DMS 273 treated with DMSO at 0.1 percent for 48 hours (cell line): ENCODE measurements around the gene TRIM62.
A peak's percentile ranks its signal among the peaks of the same experiment; 100 is the strongest.

Experiments used
- DNase-seq: peaks from one replicate; lab custom pipeline; 2025; lab: John Stamatoyannopoulos, UW

The TRIM62 gene

DNA sequence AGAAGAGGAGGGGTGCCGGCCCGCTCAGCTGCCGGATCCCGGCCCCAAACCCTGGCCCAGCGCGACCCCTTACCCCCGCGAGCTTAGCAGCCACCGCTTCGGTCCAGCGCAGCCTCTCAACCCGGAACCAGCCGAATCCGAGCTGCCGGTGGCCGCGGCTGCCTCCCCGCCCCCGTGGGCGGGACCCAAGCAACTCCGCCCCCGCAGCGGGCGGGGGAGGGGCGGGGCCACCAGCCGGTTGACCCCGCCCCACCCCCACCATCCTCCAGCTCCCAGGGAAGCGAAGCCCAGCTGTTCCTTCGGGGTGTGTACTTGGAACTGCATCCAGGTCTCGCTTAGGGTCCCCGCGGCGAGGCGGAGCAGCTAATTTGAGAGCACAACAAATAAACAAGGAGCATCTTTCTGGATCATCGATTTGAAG lies at the start of gene TRIM62:
TRIM62 (minus strand) TSS at position 123 of the 421 bp plus-strand sequence. CDS start 611 bp downstream, outside the sequence.
- peak; percentile 65 for DNase-seq

DNA sequence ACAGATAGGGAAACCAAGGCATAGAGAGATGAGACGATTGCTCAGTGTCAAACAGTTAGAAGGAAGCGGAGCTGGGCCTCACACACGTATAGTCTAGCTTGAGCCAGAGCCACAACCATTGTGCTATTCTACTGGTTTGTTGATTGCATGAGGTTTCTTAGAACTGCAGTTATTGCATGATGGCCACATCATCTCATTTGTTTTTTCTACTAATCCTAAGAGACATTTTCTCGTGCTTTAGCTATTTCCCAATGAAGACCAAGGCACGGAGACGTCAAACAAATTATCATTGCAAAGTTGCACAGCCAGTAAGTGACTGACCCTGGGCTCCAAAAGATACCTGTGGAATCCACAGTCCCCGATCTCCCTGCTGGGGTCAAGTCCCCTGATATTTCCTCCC lies 49.3 kb upstream of the TRIM62 start:
- DNase-seq = no peak

DNA sequence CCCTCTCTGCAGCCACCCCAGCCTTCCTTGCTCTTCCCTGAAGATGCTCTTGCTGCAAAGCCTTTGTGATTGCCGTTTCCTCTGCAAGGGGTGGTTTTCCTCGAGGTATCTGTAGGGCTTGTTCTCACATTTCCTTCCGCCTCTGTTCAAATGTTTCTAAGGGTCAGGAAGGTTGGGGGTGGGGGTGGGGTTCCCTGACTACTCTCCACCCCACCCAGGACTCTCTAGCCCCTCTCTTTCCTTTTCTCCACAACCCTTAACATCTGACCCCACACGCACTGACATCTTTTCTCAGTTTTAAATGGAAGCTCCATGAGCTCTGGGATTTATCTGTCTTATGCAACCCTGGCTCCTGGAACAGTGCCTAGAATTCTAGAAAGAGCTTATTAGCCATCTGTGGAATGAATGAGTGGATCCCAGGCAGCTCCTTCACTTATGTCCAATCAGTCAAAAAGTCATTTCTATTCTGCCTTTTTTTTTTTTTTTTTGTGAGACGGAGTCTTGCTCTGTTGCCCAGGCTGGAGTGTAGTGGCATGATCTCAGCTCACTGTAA lies 47.2 kb upstream of the TRIM62 start:
- peak; percentile 82 for DNase-seq

DNA sequence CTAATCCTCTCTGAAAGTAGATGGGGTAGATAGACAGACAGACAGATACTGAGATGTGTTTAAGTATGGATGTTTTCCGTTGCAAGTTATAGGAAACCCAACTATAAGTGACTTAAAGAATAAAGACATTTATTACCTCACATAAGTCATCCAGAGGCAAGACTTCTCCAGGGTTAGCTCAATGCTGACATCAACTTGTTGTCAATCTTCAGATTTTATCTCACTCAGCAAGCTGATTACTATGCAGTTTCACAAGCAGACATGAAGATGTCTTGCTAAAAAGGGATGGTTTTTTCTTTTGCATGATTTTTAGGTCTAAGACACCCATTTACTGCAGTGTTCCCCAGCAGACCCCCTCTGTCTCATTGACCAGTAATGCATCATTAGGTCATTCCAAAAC lies 43.7 kb upstream of the TRIM62 start:
- DNase-seq = no peak

DNA sequence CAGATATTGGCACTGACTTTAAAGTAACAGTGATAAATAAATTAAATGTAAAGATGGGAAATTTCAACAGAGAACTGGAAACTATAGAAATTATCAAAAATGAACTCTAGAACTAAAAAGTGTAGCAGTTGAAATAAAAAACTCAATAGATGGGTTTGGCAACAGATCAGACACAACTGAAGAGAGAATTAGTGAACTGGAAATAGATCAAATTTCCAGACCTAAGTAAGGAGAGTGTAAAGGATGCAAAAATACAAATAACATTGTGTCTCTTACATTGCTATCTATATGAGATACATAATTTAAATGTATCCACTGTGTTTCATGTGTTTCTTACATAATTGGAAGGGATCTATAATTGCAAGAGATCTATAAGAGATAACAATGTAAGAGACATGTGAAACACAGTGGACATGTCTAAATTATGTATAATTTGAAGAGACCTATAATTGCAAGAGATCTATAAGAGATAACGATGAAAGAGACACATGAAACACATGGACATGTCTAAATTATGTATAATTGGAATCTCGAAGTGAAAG lies 42.4 kb upstream of the TRIM62 start:
- DNase-seq = no peak

DNA sequence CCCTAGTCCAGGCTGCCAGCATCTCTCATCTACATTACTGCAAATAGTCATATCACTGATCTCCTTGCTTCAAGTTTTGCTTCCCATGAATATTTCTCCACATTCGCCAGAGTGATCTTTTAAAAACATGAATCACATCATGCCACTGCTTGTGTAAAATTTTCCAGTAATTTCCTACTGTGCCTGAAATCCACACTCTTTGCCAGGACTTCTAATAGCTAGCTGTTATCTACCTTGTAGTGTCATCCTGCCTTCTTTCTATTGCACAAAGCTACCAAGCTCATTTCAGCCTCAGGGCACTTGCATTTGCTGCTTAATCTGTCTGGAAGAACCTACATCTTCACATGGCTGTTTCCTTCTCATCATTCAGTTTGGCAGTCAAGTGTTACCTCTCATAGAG lies 40.5 kb upstream of the TRIM62 start:
- DNase-seq = no peak

DNA sequence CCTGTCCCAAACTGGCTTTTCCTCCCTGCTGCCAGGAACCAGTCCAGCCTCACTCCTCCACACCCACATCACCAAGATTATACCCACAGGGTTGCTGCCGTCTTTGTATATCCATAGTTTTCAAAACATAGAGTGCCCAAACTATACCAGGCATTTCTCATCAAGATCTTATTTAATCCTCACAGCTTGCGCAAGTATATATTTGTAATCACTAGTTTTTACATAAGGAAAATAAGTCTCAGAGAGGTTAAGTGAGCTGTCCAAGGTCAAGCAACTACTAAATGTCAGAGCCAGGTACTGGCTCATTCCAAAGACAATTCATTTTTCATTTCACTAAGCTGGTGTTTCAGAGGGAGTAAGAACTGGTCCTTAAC lies 39.5 kb upstream of the TRIM62 start:
- DNase-seq = no peak

DNA sequence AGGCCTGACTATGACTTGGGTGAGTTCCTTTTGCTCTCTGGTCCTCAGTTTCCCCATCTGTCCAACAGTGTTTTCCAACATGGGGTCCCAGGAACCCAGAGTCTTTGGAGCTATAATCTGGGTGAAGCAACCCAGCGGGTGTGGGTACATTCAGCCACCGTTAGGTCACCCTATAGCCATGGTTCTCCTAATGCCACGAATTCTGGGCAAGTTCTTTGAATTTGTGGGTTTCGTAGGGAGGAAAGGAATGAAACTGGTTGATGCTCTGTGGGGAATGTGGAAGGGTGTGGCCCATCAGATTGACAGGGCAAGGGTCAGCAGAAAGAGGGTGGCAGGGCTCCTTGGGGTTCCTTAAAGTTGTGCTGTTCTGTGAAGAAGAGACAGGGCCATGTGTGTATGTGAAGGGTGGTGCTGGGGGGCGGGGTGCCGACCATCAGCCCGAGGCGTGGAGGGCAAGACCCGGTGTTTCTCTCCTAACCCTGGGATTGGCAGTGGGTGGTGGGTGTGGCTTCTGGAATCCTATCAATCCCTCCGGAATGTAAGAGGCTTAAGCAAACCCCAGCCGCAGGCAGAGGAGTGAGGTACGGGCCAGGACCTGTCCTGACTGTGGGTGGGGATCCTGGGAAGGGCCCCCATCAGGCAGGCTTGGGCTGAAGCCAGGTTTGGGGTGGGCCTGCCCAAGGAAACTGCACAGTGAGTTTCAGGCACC lies 39.0 kb upstream of the TRIM62 start:
- no peak for DNase-seq

DNA sequence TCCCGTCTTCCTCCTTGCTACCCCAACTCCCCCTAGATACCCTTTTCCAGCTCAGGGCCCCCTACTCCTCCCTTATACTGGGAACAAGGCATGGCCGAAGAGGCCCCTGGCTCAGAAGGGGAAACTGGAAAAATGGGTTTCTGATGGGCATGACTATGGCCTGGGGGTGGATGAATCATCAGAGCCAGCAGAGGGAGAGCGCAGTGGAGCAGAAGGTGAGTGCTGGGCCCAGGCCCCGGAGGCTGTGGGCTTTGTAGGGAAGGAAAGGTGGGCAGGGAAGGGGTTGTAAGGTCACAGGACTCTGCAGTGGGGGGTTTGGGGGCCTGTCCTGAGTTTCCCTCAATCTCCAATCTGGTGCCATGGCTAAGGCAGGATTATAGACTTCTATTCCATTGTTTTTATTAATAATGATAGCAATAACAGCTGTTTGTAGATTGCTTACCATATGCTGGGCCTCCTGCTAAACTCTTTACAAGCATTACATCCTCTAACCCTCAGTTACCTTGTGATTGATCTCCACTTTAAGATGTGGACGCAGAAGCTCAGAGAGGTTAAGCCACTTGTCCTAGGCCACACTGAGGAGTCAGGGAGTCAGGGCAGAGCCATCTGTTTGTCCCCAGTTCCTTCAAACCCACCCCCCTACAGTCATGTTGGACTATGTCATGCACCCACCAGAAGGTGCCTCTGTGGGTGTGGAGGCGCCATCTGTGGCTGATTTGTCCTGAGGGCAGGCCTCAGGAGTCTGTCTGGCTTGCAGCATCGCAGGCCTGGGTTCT lies 38.2 kb upstream of the TRIM62 start:
- DNase-seq = peak; percentile 82

DNA sequence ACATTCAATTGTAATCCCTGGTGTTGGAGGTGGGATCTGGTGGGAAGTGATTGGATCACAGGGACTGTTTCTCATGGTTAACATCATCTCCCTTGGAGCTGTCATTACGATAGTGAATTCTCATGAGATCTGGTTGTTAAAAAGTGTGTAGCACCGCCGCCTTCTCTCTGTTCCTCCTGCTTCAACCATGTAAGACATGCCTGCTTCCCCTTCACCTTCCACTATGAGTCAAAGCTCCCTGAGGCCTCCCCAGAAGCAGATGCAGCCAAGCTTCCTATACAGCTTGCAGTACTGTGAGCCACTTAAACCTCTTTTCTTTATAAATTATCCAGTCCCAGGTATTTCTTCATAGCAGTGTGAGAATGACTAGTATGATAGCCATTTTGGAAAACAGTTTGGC lies 30.1 kb upstream of the TRIM62 start:
- no peak for DNase-seq

DNA sequence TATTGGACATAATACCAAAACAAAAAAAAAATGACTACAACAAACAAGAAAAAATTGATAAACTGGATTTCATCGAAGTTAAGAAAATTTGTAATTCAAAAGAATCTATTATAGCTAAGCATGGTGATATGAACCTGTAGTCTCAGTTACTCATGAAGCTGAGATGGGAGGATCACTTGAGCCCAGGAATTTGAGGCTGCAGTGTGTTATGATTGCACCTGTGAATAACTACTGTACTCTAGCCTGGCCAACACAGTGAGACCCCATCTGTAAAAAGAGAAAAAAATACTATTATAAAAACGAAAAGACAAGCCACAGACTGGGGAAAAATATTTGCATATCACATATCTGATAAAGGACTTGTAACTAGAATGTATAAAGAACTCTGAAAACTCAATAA lies 24.5 kb upstream of the TRIM62 start:
- DNase-seq = no peak

DNA sequence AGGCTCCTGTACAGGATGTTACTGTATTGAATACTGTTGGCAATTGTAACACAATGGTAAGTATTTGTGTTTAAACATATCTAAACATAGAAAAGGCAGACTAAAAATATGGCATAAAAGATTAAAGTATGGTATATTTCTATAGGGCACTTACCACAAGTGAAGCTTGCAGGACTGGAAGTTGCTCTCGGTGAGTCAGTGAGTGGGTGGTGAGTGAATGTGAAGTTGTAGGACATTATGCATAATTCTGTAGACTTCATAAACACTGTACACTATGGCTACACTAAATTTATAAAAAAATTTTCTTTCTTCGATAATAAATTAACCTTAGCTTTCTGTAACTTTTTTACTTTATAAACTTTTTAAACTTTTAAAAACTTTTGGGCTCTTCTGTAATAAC lies 13.7 kb upstream of the TRIM62 start:
- DNase-seq = no peak

DNA sequence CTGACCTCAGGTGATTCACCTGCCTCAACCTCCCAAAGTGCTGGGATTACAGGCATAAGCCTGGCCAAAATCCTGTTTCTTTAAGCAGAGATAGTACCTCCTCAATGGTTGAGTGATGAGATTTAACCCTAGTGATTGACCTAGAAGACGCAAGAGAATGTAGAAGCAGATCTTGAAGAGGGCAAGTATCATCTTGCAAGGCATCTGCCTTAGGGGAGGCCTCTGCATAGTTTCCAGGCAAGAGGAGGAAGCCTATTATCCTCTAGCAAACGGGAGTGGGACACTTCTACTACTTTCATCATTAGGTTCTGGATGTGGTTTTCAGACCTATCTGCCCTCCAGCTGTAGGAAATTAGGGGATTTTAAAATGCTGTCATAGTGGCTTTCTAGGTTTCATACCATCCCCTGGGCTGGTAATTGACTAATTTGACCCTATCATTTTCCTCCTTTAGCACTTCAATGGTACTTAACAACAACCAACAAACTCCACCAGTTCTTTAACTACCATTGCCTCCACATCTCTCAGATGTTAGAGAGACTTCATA lies 10.0 kb upstream of the TRIM62 start:
- no peak for DNase-seq

DNA sequence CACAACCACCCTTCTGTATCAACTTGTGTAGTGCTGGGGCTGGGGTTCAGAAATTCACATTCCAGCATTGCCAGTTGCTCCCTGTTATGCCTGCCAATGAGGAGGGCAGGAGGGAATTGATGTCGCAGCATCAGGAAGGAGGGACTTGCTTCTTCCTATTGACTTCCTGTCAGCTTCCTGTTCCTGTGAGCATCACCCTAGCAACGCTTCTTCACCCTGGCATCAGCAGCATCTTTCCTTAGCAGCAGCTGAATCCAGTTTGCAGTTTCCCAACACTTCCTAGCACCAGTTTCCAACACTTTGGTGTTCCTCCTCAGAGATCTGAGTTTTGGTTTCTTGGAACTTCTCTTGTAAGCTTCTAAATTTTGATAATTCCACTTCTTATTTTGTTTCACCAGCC lies 8.9 kb upstream of the TRIM62 start:
- DNase-seq = no peak

DNA sequence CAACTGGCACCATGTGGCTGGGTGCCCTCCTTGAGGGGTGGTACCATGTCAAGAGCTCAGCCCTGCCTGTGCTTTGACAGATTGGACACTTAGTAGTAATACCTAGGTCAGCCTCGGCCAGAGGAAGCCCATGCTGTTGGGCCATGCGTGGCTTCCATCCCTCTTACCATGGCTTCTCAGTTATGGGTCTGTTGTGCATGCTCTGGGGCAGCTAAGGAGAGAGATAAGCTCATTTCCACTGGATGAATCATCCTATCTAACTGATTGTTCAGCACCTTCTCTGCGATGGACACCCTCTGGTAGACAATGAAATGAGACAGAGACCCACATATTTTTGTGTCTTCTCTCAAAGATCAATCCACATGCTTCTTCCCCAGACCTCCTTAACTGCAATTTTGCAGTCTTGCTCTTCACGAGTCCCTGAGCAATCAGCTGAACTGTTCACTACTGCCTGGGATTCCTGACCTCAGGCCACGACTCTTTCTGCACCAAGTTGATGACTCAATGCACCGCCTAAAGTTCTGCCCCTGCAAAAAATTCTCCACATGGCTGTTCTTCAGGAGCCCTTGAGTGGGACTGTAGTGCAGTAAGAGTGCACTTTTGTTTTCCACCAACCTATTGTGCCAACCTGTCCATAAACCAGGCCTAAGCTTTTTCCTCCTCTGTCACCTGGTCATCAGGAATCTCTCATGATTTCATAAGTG lies 6.9 kb upstream of the TRIM62 start:
- no peak for DNase-seq

DNA sequence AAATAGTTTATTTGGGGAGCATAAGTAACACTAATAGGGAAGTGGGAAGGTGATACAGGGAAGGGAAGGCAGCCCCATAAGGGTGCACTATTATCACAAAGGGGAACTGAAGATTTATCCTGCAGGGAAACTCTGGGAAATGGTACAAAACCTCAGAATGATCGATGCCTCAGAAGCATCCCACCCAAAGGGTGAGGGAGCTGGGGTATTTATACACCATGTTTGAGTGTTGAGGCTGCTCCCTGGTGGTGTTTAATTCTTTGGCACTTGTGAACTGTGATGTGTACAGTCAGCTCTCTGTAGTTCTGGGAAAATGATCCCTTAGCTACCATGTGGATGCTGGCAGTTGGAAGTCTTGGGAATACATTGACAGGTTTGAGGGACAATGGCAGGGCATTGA lies 5.1 kb upstream of the TRIM62 start:
- no peak for DNase-seq

DNA sequence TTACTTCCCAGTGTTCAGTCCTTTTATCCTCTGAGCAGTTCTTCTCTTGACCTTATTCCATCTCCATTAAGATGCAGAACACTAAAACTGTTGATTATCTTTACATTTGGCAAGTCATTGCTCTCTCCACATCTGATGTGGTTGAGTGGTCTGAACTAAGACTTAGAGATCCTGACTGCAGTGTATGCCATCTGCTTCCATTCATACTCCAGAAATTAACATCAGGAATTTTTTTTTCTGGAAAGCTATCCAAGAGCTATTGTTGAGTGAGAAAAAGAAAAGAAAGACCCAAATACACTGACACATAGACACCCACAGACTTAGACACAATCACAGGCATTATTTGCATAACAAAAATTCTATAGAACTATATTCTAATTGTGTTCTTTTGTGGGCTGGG lies 3.7 kb upstream of the TRIM62 start:
- no peak for DNase-seq

DNA sequence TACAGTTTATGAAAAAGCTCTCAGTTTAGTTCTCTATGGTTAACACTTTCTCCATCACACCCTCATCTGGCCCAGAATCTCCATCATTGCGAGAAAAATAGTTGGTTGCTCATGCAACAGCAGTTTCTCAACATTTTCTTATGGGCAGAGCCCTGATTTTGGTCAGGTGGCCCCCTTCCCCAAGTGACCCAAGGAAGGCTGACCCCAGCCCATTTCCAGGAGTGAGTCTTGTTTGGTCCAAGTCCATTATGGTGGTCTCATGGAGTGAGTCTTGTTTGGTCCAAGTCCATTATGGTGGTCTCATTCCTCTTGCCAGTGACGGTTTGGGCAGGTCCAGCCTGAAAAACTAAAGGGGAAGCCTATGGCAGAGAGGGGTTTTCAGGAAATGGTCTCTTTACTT lies 1.5 kb upstream of the TRIM62 start:
- no peak for DNase-seq

DNA sequence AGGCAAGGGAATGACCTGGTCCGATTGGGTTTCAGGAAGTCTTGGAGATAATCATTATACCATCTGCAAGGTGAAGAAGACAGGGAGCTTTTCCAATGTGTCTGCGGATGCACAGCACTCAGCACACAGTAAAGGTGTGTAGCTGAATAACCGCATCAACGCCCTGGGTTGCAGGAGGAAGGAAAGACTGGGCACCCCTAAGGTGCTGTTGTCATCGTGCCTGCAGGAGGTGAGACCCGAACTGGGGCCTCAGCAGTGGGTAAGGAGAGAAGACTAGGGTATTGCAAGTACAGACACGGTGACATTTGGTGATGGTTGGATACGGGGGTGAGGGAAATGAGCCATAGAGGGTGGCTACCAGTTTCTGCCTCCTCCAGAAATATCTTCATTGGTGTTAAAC lies 1.1 kb upstream of the TRIM62 start:
- no peak for DNase-seq

DNA sequence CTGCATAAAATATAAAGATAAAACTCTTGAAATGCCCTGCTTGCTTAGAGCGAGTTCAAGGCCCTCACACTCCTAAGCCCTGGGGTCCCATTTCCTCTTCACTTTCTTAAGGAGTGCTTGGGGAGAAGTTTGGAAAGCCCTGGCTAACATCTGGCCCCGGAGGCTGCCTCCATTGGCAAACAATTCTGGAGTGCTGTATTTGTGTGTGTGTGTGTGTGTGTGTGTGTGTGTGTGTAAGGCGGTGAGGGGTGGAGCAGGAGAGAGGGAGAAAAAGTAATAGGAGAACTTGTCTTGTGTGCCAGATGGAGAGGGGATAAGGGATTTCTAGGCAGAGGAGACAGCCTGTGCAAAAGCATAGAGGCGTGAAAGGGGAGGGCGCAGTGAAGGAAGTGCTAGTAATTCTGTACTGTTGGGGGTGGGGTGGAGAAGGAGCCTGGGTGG lies 578 bp upstream of the TRIM62 start:
- DNase-seq = peak; percentile 95

DNA sequence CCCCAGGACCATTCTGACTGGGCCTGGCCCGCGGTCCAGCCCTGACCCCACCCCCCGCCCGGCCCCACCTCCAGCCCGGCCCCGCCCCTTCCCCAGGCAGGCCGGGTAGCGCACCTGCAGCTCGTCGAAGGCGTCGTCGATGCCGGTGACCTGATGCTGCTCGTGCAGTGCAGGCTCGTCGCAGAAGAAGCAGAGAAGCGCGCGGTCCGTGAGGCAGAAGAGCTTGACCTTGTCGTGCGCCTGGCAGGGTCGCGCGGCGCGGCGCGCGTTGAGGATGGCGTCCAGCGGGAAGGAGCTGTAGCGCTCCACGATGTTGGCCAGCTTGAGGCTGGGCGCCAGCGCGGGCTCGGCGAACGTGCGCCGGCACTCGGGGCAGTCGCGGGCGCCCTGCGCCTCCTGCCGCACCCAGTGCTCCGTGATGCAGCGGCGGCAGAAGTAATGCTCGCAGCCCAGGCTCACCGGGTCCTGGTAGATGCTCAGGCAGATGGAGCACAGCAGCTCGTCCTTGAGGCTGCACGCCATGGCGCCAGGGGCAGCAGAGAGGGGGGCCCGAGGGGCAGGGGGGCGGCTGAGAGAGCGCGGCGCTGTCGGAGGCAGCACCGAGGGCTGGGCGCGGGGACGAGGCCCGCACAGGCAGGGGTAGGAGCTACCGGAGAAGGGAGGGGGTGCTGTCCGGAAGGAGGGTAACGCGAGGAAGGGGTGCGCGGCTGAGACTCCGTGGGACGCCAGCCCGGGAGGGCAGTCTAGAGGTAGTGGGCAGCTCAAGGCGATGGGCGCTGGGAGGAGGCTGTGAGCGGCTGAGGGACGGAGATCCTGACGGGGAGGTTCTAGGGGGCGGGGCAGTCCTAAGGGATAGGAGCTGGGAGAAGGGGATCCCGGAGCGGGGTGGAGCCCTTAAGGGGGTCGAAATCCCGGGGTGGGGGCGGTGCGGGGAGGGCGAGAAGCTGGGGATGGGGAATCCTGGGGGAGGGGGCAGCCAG lies 642 bp downstream of the TRIM62 start:
- DNase-seq = peak; percentile 40
